Panc1 (cell line): Measurements from ENCODE around the gene HAL. TPM values are rescaled to one million over a fixed set of nuclear protein-coding genes. Genes with fewer than 3 reads are reported as not detected.

Experiments used
- ATAC-seq: fragments of 200-7000 bp; cut with Tn5 transposase; 2 replicates; pipeline ENCODE4 v1.9.1; 2020; ENCODE audit warnings: mild to moderate bottlenecking, moderate library complexity
- BruUV-seq: library from RNA; stranded (reverse); fragments of 400-500 nt; replicated peaks from 2 replicates; lab custom pipeline; 2021; lab: Mats Ljungman, UMichigan
- CTCF ChIA-PET: fragments of 300-600 bp; sonication (Branson Sonifier 250); formaldehyde crosslinking; loops from one replicate; lab custom pipeline; 2022; ENCODE audit warnings: antibody characterized with exemption; lab: Charles Lee
- POLR2A ChIA-PET: fragments of 300-600 bp; sonication (Branson Sonifier 250); formaldehyde crosslinking; loops from one replicate; lab custom pipeline; 2022; ENCODE audit warnings: antibody characterized with exemption; lab: Charles Lee
- DNase-seq: peaks from one replicate; pipeline ENCODE4 v3.0.0-alpha.2; 2010; ENCODE audit warnings: low read depth, low spot score
- H3K27ac ChIP-seq: 2 replicates; pipeline ENCODE4 v1.5.1; 2011; ENCODE audit warnings: mild to moderate bottlenecking, low read length, inconsistent platforms
- H3K27me3 ChIP-seq: fragments of 200-500 bp; sonication (Bioruptor generic); 2 replicates; pipeline ENCODE4 v1.6.0; 2014; ENCODE audit warnings: low read length, inconsistent platforms; ENCODE audit not compliant: control insufficient read depth, insufficient read depth
- H3K36me3 ChIP-seq: fragments of 200-500 bp; sonication (Bioruptor generic); 2 replicates; pipeline ENCODE4 v1.5.1; 2014; ENCODE audit warnings: inconsistent platforms, mild to moderate bottlenecking, low read length, moderate library complexity; ENCODE audit not compliant: control insufficient read depth, insufficient read depth
- H3K4me1 ChIP-seq: 2 replicates; pipeline ENCODE4 v1.5.1; 2011; ENCODE audit warnings: inconsistent platforms, mild to moderate bottlenecking, low read length, moderate library complexity; ENCODE audit not compliant: control insufficient read depth, insufficient read depth
- H3K4me3 ChIP-seq, 2 experiments: 2 replicates each; pipeline ENCODE4 v1.5.1; 2011 to 2012; ENCODE audit warnings: low read depth in 2 of 2, low read length in 2 of 2, mild to moderate bottlenecking in 2 of 2, inconsistent platforms in 1 of 2, moderate library complexity in 1 of 2
- H3K9me3 ChIP-seq: fragments of 200-500 bp; sonication (Bioruptor generic); 2 replicates; pipeline ENCODE4 v1.5.1; 2014; ENCODE audit warnings: low read depth, mild to moderate bottlenecking, inconsistent platforms, low read length, moderate library complexity; ENCODE audit not compliant: control insufficient read depth, insufficient read depth
- POLR2AphosphoS5 ChIP-seq: IDR thresholded peaks from 2 replicates; pipeline ENCODE4 v1.6.1; 2012; ENCODE audit warnings: mild to moderate bottlenecking, low read depth, low read length, moderate library complexity
- REST ChIP-seq, 2 experiments: IDR thresholded peaks; 2 replicates each; pipeline ENCODE4 v1.6.1; 2011 to 2012; ENCODE audit warnings: low read depth in 2 of 2, control low read depth in 1 of 2, low read length in 1 of 2, mild to moderate bottlenecking in 1 of 2, moderate library complexity in 1 of 2; ENCODE audit not compliant: insufficient read depth in 1 of 2
- SIN3A ChIP-seq: IDR thresholded peaks from 2 replicates; pipeline ENCODE4 v1.6.1; 2012; ENCODE audit warnings: low read depth, mild to moderate bottlenecking, low read length, moderate library complexity, borderline replicate concordance; ENCODE audit not compliant: insufficient read depth
- TCF7L2 ChIP-seq: IDR thresholded peaks from 2 replicates; pipeline ENCODE4 v1.6.1; 2011; ENCODE audit warnings: mild to moderate bottlenecking, low read depth, low read length, inconsistent platforms
- in situ Hi-C: cut with HindIII; loops from 2 replicates; pipeline ENCODE4 v1.10.0; 2016; ENCODE audit warnings: low sequenced_read_pairs, low pct_unique_long_range_greater_than_20kb
- intact Hi-C: fragments of 100-400 bp; cut with micrococcal nuclease; formaldehyde crosslinking; loops from one replicate; pipeline ENCODE4 v1.10.0; 2022; ENCODE audit not compliant: unreplicated experiment
- total RNA-seq: library from RNA; stranded (reverse); gene quantifications from one replicate; pipeline ENCODE4 v1.2.1, GENCODE V29; 2021; ENCODE audit not compliant: unreplicated experiment
- TF ChIP-seq, protein P1 (sequence below): fragments of 450-650 bp; IDR thresholded peaks from 2 replicates; pipeline ENCODE4 v1.5.1; 2017; ENCODE audit warnings: mild to moderate bottlenecking

HAL gene
- total RNA-seq, 1 experiment from 2014 or later = 0.08 TPM

DNA sequence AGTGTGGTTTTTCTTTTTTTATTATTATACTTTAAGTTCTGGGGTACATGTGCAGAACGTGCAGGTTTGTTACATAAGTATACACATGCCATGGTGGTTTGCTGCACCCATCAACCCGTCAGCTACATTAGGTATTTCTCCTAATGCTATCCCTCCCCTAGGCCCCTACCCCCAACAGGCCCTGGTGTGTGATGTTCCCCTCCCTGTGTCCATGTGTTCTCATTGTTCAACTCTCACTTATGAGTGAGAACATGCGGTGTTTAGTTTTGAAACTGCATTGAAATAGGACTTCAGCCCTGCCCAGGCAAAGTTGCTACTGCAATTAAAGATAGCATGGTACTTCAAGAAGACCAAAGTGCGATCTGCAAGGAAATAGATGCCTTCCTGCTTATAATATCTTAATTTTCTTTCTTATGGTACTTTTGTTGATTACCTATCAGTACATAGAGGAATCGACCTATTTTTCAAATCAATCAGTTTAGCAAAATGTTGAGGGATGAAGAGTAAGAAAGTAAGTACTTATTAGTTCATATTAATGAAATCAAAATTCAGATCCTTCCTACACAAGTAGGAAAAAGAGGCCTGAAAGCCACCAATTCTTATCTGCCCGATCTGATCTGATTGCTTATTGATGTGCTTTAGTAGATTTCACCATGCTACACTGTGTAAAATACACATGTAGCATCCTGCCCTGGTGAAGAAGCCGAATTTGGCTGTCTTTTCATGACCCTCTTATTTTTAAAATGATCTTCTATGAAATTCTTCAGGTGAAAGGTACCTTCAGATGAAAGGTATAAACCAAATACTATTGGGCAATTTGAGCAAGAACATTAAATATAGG is 37.6 kb upstream of the HAL start:
- DNase-seq (no peak), ATAC-seq (no peak)
- TSS peak; percentile 68 for BruUV-seq
- TF ChIP-seq POLR2AphosphoS5 = no peak
- TF ChIP-seq TCF7L2 = no peak
- TF ChIP-seq SIN3A = no peak
- TF ChIP-seq REST (IDR thresholded peaks at IDR 0.05; ENCODE audit: insufficient read depth in 1 of 2, low read depth in 2 of 2, low read length in 1 of 2) = no peak
- TF ChIP-seq, protein P1, sequence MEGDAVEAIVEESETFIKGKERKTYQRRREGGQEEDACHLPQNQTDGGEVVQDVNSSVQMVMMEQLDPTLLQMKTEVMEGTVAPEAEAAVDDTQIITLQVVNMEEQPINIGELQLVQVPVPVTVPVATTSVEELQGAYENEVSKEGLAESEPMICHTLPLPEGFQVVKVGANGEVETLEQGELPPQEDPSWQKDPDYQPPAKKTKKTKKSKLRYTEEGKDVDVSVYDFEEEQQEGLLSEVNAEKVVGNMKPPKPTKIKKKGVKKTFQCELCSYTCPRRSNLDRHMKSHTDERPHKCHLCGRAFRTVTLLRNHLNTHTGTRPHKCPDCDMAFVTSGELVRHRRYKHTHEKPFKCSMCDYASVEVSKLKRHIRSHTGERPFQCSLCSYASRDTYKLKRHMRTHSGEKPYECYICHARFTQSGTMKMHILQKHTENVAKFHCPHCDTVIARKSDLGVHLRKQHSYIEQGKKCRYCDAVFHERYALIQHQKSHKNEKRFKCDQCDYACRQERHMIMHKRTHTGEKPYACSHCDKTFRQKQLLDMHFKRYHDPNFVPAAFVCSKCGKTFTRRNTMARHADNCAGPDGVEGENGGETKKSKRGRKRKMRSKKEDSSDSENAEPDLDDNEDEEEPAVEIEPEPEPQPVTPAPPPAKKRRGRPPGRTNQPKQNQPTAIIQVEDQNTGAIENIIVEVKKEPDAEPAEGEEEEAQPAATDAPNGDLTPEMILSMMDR = no peak
- in situ Hi-C loops = no loop called here
- CTCF ChIA-PET = interaction anchor here (0.7 kb wide), 1 partner anchor 360 kb away, joined by 4 read pairs; no protein-coding TSS in a partner anchor
- peak overlapping the region; percentile 84; the same call in 1 of the 2 replicates for H3K27ac ChIP-seq
- peaks cover 10% of the 10 kb centered on the region; the same call in 1 of the 2 replicates for H3K4me1 ChIP-seq
- no peaks in the 10 kb centered on the region for H3K27me3 ChIP-seq
- H3K36me3 ChIP-seq = no peaks in the 10 kb centered on the region
- intact Hi-C loops = no loop called here
- no peaks in the 10 kb centered on the region for H3K9me3 ChIP-seq
- POLR2A ChIA-PET = no interaction called here
- peak overlapping the region; percentile 72 to 91 for H3K4me3 ChIP-seq

DNA sequence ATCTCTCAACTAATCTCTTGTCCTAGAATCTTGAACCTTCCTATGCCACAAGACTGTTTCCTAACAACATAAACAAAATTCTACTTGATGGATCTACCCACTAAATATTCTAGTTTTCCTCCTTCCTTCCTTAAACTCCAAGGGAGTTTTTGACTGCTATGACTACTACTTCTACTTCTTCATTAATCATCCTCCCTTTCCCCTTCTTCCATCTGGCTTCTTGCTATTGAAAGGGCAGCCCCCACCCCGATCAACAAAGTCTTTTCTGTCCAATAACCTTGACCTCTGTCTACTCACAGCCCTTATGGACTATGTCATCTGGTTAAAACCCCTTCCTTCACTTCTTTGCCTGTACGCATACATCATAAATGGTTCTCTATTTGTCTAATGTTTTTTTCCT is 33.7 kb upstream of the HAL start:
- BruUV-seq = no TSS peak
- ATAC-seq (no peak), DNase-seq (no peak)
- Histone ChIP-seq H3K4me1 (peaks cover 5% of the 10 kb centered on the region; the same call in 1 of the 2 replicates), H3K9me3 (no peaks in the 10 kb centered on the region), H3K4me3 (no peak overlapping the region), H3K27ac (no peak overlapping the region), H3K27me3 (no peaks in the 10 kb centered on the region), H3K36me3 (peaks cover 4% of the 10 kb centered on the region; the same call in 1 of the 2 replicates)
- ChIA-PET POLR2A (no interaction called here), CTCF (no interaction called here)
- intact Hi-C loops (no loop called here), in situ Hi-C loops (no loop called here)
- TF ChIP-seq REST (IDR thresholded peaks at IDR 0.05; ENCODE audit: insufficient read depth in 1 of 2, low read depth in 2 of 2, low read length in 1 of 2) (no peak), TCF7L2 (no peak), POLR2AphosphoS5 (no peak), SIN3A (no peak)
- TF ChIP-seq, protein P1 = no peak
